K562 (cell line): ENCODE measurements around the gene IQCE.

Experiments
- ERF ChIP-seq: fragments of 450-650 bp; formaldehyde crosslinking; IDR thresholded peaks from 2 replicates; pipeline ENCODE4 v1.4.0; 2020; ENCODE audit warnings: mild to moderate bottlenecking, mixed read lengths
- MTA2 ChIP-seq: fragments of 450-650 bp; IDR thresholded peaks from 2 replicates; pipeline ENCODE4 v1.6.1; 2016; ENCODE audit warnings: low read depth
- RBBP5 ChIP-seq: fragments of 200-600 bp; sonication (generic); IDR thresholded peaks from 2 replicates; pipeline ENCODE4 v1.6.1; 2012; ENCODE audit warnings: borderline replicate concordance, mild to moderate bottlenecking, low read length, control low read depth, inconsistent platforms; ENCODE audit not compliant: insufficient read depth, poor library complexity, severe bottlenecking
- ZFP30 ChIP-seq: fragments of 250-450 bp; sonication (Bioruptor Pico); IDR thresholded peaks from 2 replicates; pipeline ENCODE4 v1.8.0; 2022; ENCODE audit warnings: moderate library complexity, mild to moderate bottlenecking, inconsistent platforms, borderline replicate concordance
- ZNF354B ChIP-seq: fragments of 250-450 bp; sonication (Bioruptor Pico); IDR thresholded peaks from 2 replicates; pipeline ENCODE4 v1.4.0; 2020
- TF ChIP-seq, protein P1 (sequence below): sonication (generic); formaldehyde crosslinking; IDR thresholded peaks from 2 replicates; pipeline ENCODE4 v1.9.0; 2022; ENCODE audit warnings: mild to moderate bottlenecking, missing genetic modification reagents

DNA sequence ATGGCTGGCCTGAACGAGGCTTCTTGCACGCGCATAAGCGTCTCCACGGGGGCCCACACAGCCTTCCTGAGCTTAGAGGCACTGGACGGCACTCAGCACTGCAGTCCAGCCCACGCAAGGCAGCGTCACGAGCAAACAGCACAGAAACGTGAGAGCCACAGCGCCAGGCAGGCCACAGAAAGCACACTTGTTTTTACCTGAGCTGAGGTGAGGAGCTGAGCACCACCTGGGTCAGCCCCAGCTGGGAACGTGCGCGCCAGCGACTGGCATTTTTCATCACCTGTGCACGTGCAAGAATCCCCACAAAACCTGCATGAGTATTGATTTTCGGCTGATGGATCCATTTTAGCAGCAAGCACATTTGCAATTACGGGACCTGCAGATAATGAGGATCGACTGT lies 26.7 kb downstream of the IQCE start:
- TF ChIP-seq RBBP5 = no peak
- no peak for TF ChIP-seq ZNF354B (CRISPR knock-in tag)
- TF ChIP-seq ERF (CRISPR knock-in tag) = no peak
- TF ChIP-seq MTA2 = no peak
- TF ChIP-seq ZFP30 (CRISPR knock-in tag) = no peak
- TF ChIP-seq, protein P1, sequence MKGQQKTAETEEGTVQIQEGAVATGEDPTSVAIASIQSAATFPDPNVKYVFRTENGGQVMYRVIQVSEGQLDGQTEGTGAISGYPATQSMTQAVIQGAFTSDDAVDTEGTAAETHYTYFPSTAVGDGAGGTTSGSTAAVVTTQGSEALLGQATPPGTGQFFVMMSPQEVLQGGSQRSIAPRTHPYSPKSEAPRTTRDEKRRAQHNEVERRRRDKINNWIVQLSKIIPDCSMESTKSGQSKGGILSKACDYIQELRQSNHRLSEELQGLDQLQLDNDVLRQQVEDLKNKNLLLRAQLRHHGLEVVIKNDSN (CRISPR knock-in tag) = no peak
